ENCODE data around the gene IL21. TPM values are rescaled to one million over a fixed set of nuclear protein-coding genes. Genes with fewer than 3 reads are reported as not detected.

The IL21 gene
- total RNA-seq, 1 experiment from 2014 or later = not detected

DNA sequence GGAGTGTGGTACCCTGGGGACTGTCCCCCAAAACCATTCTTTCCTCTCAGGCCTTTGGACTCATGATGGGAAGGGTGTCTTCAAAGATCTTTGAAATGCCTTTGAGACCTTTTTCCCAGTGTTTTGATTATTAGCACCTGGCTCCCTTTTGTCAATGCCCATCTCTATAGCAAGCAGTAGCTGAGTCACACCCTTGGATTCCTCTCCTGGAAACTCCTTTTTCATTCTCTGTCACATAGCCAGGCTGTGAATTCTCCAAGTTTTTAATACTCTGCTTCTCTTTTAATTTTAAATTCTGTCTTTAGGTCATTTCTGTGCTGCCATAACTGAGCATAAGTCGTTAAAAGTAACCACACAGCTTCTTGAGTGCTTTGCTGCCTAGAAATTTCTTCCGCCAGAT lies 29.7 kb downstream of the IL21 start:
- in situ Hi-C loops (cut with HindIII; ENCODE audit: low pct_unique_long_range_greater_than_20kb, low sequenced_read_pairs) = no loop called here

GRCh38 chr4:122588453-122589238 lies 32.2 kb downstream of the IL21 start:
- Histone ChIP-seq H3K27me3 (ENCODE audit: control insufficient read depth, insufficient read depth, low read length) (no peaks in the 10 kb centered on the region), H3K4me3 (ENCODE audit: low read depth in 2 of 2, low read length in 2 of 2) (no peak overlapping the region), H3K9me3 (ENCODE audit: control insufficient read depth, insufficient read depth, low read depth, low read length) (no peaks in the 10 kb centered on the region), H3K27ac (ENCODE audit: low read length) (no peak overlapping the region), H3K4me1 (ENCODE audit: control insufficient read depth, insufficient read depth, low read length) (no peaks in the 10 kb centered on the region), H3K36me3 (ENCODE audit: control insufficient read depth, insufficient read depth, low read length) (no peaks in the 10 kb centered on the region)
- TF ChIP-seq, protein P1, sequence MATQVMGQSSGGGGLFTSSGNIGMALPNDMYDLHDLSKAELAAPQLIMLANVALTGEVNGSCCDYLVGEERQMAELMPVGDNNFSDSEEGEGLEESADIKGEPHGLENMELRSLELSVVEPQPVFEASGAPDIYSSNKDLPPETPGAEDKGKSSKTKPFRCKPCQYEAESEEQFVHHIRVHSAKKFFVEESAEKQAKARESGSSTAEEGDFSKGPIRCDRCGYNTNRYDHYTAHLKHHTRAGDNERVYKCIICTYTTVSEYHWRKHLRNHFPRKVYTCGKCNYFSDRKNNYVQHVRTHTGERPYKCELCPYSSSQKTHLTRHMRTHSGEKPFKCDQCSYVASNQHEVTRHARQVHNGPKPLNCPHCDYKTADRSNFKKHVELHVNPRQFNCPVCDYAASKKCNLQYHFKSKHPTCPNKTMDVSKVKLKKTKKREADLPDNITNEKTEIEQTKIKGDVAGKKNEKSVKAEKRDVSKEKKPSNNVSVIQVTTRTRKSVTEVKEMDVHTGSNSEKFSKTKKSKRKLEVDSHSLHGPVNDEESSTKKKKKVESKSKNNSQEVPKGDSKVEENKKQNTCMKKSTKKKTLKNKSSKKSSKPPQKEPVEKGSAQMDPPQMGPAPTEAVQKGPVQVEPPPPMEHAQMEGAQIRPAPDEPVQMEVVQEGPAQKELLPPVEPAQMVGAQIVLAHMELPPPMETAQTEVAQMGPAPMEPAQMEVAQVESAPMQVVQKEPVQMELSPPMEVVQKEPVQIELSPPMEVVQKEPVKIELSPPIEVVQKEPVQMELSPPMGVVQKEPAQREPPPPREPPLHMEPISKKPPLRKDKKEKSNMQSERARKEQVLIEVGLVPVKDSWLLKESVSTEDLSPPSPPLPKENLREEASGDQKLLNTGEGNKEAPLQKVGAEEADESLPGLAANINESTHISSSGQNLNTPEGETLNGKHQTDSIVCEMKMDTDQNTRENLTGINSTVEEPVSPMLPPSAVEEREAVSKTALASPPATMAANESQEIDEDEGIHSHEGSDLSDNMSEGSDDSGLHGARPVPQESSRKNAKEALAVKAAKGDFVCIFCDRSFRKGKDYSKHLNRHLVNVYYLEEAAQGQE (IDR thresholded peaks at IDR 0.05; ENCODE audit: insufficient read depth in 1 of 2, low read depth in 2 of 2, low read length in 1 of 2) = no peak
- TF ChIP-seq, protein P2, sequence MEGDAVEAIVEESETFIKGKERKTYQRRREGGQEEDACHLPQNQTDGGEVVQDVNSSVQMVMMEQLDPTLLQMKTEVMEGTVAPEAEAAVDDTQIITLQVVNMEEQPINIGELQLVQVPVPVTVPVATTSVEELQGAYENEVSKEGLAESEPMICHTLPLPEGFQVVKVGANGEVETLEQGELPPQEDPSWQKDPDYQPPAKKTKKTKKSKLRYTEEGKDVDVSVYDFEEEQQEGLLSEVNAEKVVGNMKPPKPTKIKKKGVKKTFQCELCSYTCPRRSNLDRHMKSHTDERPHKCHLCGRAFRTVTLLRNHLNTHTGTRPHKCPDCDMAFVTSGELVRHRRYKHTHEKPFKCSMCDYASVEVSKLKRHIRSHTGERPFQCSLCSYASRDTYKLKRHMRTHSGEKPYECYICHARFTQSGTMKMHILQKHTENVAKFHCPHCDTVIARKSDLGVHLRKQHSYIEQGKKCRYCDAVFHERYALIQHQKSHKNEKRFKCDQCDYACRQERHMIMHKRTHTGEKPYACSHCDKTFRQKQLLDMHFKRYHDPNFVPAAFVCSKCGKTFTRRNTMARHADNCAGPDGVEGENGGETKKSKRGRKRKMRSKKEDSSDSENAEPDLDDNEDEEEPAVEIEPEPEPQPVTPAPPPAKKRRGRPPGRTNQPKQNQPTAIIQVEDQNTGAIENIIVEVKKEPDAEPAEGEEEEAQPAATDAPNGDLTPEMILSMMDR (IDR thresholded peaks at IDR 0.05) = no peak
- TF ChIP-seq TCF7L2 (IDR thresholded peaks at IDR 0.05; ENCODE audit: low read depth, low read length) = no peak
- TF ChIP-seq POLR2AphosphoS5 (IDR thresholded peaks at IDR 0.05; ENCODE audit: low read depth, low read length) = no peak
- TF ChIP-seq SIN3A (IDR thresholded peaks at IDR 0.05; ENCODE audit: borderline replicate concordance, insufficient read depth, low read depth, low read length) = no peak
- CTCF ChIA-PET = no interaction called here
- intact Hi-C loops (cut with micrococcal nuclease; ENCODE audit: unreplicated experiment) = no loop called here
- in situ Hi-C loops (cut with HindIII; ENCODE audit: low pct_unique_long_range_greater_than_20kb, low sequenced_read_pairs) = no loop called here
- POLR2A ChIA-PET = no interaction called here
- no peak for ATAC-seq
- no TSS peak for BruUV-seq (replicated peaks)
- DNase-seq (ENCODE audit: low read depth, low spot score) = no peak

More for the DNA sequence above, 29.7 kb downstream of the IL21 start:
- Histone ChIP-seq H3K4me3 (ENCODE audit: low read depth in 2 of 2, low read length in 2 of 2) (no peak overlapping the region), H3K27me3 (ENCODE audit: control insufficient read depth, insufficient read depth, low read length) (no peaks in the 10 kb centered on the region; the same call in 1 of the 2 replicates), H3K36me3 (ENCODE audit: control insufficient read depth, insufficient read depth, low read length) (no peaks in the 10 kb centered on the region), H3K4me1 (ENCODE audit: control insufficient read depth, insufficient read depth, low read length) (no peaks in the 10 kb centered on the region), H3K9me3 (ENCODE audit: control insufficient read depth, insufficient read depth, low read depth, low read length) (no peaks in the 10 kb centered on the region), H3K27ac (ENCODE audit: low read length) (no peak overlapping the region)
- CTCF ChIA-PET = no interaction called here
- intact Hi-C loops (cut with micrococcal nuclease; ENCODE audit: unreplicated experiment) = loop anchor here (10.0 kb wide), 1 partner anchor 334 kb away; the partner anchor contains the start of gene NUDT6
- POLR2A ChIA-PET = no interaction called here
- ATAC-seq = no peak
- TF ChIP-seq TCF7L2 (IDR thresholded peaks at IDR 0.05; ENCODE audit: low read depth, low read length) = no peak
- TF ChIP-seq, protein P2 (IDR thresholded peaks at IDR 0.05) = no peak
- no peak for DNase-seq (ENCODE audit: low read depth, low spot score)
- BruUV-seq (replicated peaks) = no TSS peak
